Neural cell (in vitro differentiated cells): Measurements from ENCODE around the gene BSN. TPM values are rescaled to one million over a fixed set of nuclear protein-coding genes. Genes with fewer than 3 reads are reported as not detected.

Experiments
- H2AFZ ChIP-seq: fragments of 200-600, 300-800 bp; sonication (generic), shearing (Covaris generic); 2 replicates; pipeline ENCODE4 v1.6.0; 2014; ENCODE audit warnings: low read depth, mild to moderate bottlenecking, antibody characterized with exemption, low read length, moderate library complexity
- H3F3A ChIP-seq: fragments of 200-600 bp; shearing (Covaris generic); 2 replicates; pipeline ENCODE4 v1.6.1; 2016; ENCODE audit warnings: mild to moderate bottlenecking, moderate library complexity, mixed read lengths, antibody characterized with exemption, low read length; ENCODE audit not compliant: insufficient read depth, poor library complexity, severe bottlenecking
- H3K27ac ChIP-seq: fragments of 200-600, 300-800 bp; sonication (generic), shearing (Covaris generic); 2 replicates; pipeline ENCODE4 v1.5.1; 2014; ENCODE audit warnings: mild to moderate bottlenecking, low read length, moderate library complexity
- H3K27me3 ChIP-seq: fragments of 300-800, 200-600 bp; sonication (generic), shearing (Covaris generic); 2 replicates; pipeline ENCODE4 v1.6.0; 2014; ENCODE audit warnings: mild to moderate bottlenecking, low read depth, low read length, moderate library complexity; ENCODE audit not compliant: insufficient read depth
- H3K36me3 ChIP-seq: fragments of 300-800, 200-600 bp; sonication (generic), shearing (Covaris generic); 2 replicates; pipeline ENCODE4 v1.5.1; 2014; ENCODE audit warnings: mild to moderate bottlenecking, antibody characterized with exemption, low read length, moderate library complexity; ENCODE audit not compliant: insufficient read depth
- H3K4me2 ChIP-seq: fragments of 300-800, 200-600 bp; sonication (generic), shearing (Covaris generic); 2 replicates; pipeline ENCODE4 v1.6.0; 2014; ENCODE audit warnings: mild to moderate bottlenecking, low read length
- H3K4me3 ChIP-seq: fragments of 300-800, 200-600 bp; sonication (generic), shearing (Covaris generic); 2 replicates; pipeline ENCODE4 v1.5.1; 2014; ENCODE audit warnings: mild to moderate bottlenecking, low read length, moderate library complexity
- H3K79me2 ChIP-seq: fragments of 200-600 bp; shearing (Covaris generic); replicated peaks from 2 replicates; pipeline ENCODE4 v1.6.0; 2014; ENCODE audit warnings: mild to moderate bottlenecking, low read length, moderate library complexity; ENCODE audit not compliant: insufficient read depth
- H3K9ac ChIP-seq: fragments of 300-800, 200-600 bp; sonication (generic), shearing (Covaris generic); 2 replicates; pipeline ENCODE4 v1.6.1; 2016; ENCODE audit warnings: mild to moderate bottlenecking, low read length, mixed read lengths
- H3K9me2 ChIP-seq: fragments of 200-600 bp; shearing (Covaris generic); 2 replicates; pipeline ENCODE4 v1.6.1; 2016; ENCODE audit warnings: mild to moderate bottlenecking, low read length, mixed read lengths; ENCODE audit not compliant: insufficient read depth
- H3K9me3 ChIP-seq: fragments of 200-600, 300-800 bp; sonication (generic), shearing (Covaris generic); 2 replicates; pipeline ENCODE4 v1.6.1; 2016; ENCODE audit warnings: mild to moderate bottlenecking, mixed run types, low read length, moderate library complexity, mixed read lengths
- H4K20me1 ChIP-seq: fragments of 200-600 bp; shearing (Covaris generic); 2 replicates; pipeline ENCODE4 v1.6.1; 2016; ENCODE audit warnings: mild to moderate bottlenecking, mixed run types; ENCODE audit not compliant: insufficient read depth
- EP300 ChIP-seq: fragments of 450-650 bp; conservative IDR thresholded peaks from 2 replicates; pipeline ENCODE4 v1.6.1; 2014; ENCODE audit warnings: antibody characterized with exemption, mild to moderate bottlenecking, moderate library complexity; ENCODE audit not compliant: poor library complexity, severe bottlenecking
- EZH2 ChIP-seq: fragments of 200-600, 300-800 bp; shearing (Covaris generic), sonication (generic); IDR thresholded peaks from 2 replicates; pipeline ENCODE4 v1.6.1; 2014; ENCODE audit warnings: antibody characterized with exemption, low read length, borderline replicate concordance, mild to moderate bottlenecking; ENCODE audit not compliant: insufficient read depth, poor library complexity, severe bottlenecking
- MXI1 ChIP-seq: fragments of 450-650 bp; conservative IDR thresholded peaks from 2 replicates; pipeline ENCODE4 v1.6.1; 2014; ENCODE audit warnings: antibody characterized with exemption, mild to moderate bottlenecking; ENCODE audit not compliant: poor library complexity, severe bottlenecking
- POLR2AphosphoS5 ChIP-seq: IDR thresholded peaks from 2 replicates; pipeline ENCODE4 v1.6.1; 2012
- RAD21 ChIP-seq: fragments of 450-650 bp; conservative IDR thresholded peaks from 2 replicates; pipeline ENCODE4 v1.6.1; 2014; ENCODE audit warnings: antibody characterized with exemption, mild to moderate bottlenecking, moderate library complexity
- SMC3 ChIP-seq: fragments of 450-650 bp; conservative IDR thresholded peaks from 2 replicates; pipeline ENCODE4 v1.6.1; 2014; ENCODE audit warnings: antibody characterized with exemption, mild to moderate bottlenecking, moderate library complexity; ENCODE audit not compliant: poor library complexity
- TAF1 ChIP-seq: IDR thresholded peaks from 2 replicates; pipeline ENCODE4 v1.6.1; 2012; ENCODE audit warnings: low read depth
- polyA plus RNA-seq: library from polyadenylated mRNA; depleted of rRNA; stranded (reverse); fragments of >200 nt; gene quantifications from 2 replicates; pipeline ENCODE4 v1.2.3, GENCODE V29; 2014
- TF ChIP-seq, protein P1 (sequence below): fragments of 450-650 bp; IDR thresholded peaks from 2 replicates; pipeline ENCODE4 v1.5.1; 2014; ENCODE audit warnings: antibody characterized with exemption, mild to moderate bottlenecking, moderate library complexity; ENCODE audit not compliant: poor library complexity, severe bottlenecking
- TF ChIP-seq, protein P2 (sequence below): IDR thresholded peaks from 2 replicates; pipeline ENCODE4 v1.6.1; 2012; ENCODE audit warnings: borderline replicate concordance

BSN gene
- polyA plus RNA-seq, 1 donor from 2014 or later: 2.0 TPM

GRCh38 chr3:49702672-49703071 lies 148.4 kb downstream of the BSN start:
- Histone ChIP-seq H2AFZ (no peak overlapping the region), H3F3A (no peaks in the 10 kb centered on the region), H3K9me2 (no peaks in the 10 kb centered on the region), H3K27ac (no peak overlapping the region), H3K4me2 (no peak overlapping the region), H3K27me3 (no peaks in the 10 kb centered on the region), H3K36me3 (no peaks in the 10 kb centered on the region), H3K9ac (no peak overlapping the region), H3K9me3 (no peaks in the 10 kb centered on the region), H4K20me1 (no peaks in the 10 kb centered on the region), H3K4me3 (no peak overlapping the region), H3K79me2 (no peaks in the 10 kb centered on the region)
- TF ChIP-seq EP300 (no peak), EZH2 (no peak), MXI1 (no peak), TAF1 (no peak), SMC3 (no peak), RAD21 (no peak), POLR2AphosphoS5 (no peak)
- TF ChIP-seq, protein P1, sequence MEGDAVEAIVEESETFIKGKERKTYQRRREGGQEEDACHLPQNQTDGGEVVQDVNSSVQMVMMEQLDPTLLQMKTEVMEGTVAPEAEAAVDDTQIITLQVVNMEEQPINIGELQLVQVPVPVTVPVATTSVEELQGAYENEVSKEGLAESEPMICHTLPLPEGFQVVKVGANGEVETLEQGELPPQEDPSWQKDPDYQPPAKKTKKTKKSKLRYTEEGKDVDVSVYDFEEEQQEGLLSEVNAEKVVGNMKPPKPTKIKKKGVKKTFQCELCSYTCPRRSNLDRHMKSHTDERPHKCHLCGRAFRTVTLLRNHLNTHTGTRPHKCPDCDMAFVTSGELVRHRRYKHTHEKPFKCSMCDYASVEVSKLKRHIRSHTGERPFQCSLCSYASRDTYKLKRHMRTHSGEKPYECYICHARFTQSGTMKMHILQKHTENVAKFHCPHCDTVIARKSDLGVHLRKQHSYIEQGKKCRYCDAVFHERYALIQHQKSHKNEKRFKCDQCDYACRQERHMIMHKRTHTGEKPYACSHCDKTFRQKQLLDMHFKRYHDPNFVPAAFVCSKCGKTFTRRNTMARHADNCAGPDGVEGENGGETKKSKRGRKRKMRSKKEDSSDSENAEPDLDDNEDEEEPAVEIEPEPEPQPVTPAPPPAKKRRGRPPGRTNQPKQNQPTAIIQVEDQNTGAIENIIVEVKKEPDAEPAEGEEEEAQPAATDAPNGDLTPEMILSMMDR: no peak
- TF ChIP-seq, protein P2, sequence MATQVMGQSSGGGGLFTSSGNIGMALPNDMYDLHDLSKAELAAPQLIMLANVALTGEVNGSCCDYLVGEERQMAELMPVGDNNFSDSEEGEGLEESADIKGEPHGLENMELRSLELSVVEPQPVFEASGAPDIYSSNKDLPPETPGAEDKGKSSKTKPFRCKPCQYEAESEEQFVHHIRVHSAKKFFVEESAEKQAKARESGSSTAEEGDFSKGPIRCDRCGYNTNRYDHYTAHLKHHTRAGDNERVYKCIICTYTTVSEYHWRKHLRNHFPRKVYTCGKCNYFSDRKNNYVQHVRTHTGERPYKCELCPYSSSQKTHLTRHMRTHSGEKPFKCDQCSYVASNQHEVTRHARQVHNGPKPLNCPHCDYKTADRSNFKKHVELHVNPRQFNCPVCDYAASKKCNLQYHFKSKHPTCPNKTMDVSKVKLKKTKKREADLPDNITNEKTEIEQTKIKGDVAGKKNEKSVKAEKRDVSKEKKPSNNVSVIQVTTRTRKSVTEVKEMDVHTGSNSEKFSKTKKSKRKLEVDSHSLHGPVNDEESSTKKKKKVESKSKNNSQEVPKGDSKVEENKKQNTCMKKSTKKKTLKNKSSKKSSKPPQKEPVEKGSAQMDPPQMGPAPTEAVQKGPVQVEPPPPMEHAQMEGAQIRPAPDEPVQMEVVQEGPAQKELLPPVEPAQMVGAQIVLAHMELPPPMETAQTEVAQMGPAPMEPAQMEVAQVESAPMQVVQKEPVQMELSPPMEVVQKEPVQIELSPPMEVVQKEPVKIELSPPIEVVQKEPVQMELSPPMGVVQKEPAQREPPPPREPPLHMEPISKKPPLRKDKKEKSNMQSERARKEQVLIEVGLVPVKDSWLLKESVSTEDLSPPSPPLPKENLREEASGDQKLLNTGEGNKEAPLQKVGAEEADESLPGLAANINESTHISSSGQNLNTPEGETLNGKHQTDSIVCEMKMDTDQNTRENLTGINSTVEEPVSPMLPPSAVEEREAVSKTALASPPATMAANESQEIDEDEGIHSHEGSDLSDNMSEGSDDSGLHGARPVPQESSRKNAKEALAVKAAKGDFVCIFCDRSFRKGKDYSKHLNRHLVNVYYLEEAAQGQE: no peak

GRCh38 chr3:49703443-49703927 lies 149.2 kb downstream of the BSN start:
- Histone ChIP-seq H3F3A (no peaks in the 10 kb centered on the region), H3K9me2 (no peaks in the 10 kb centered on the region), H3K9ac (no peak overlapping the region), H3K9me3 (no peaks in the 10 kb centered on the region), H3K4me3 (no peak overlapping the region), H2AFZ (no peak overlapping the region), H3K36me3 (no peaks in the 10 kb centered on the region), H3K4me2 (no peak overlapping the region), H3K79me2 (no peaks in the 10 kb centered on the region), H3K27me3 (no peaks in the 10 kb centered on the region), H3K27ac (no peak overlapping the region), H4K20me1 (no peaks in the 10 kb centered on the region)
- TF ChIP-seq SMC3 (peak; percentile 79), RAD21 (peak; percentile 82), MXI1 (no peak)
- TF ChIP-seq, protein P1: peak; percentile 83
